Measurements from ENCODE around the gene CACNA2D4. TPM values are rescaled to one million over a fixed set of nuclear protein-coding genes. Genes with fewer than 3 reads are reported as not detected.

The CACNA2D4 gene
- total and polyA plus RNA-seq, 2 donors (not counting 3 experiments of a cell fraction or from before 2014, with no cell fraction given): 0.58 to 0.73 TPM

- H3K27ac ChIP-seq (ENCODE audit: insufficient read depth, low read depth, low read length): no peak overlapping the region
- no peaks in the 10 kb centered on the region for H4K20me1 ChIP-seq (replicated peaks; ENCODE audit: control insufficient read depth, extremely low read depth, insufficient read depth, low read length)
- BruUV-seq (replicated peaks): no TSS peak
- TF ChIP-seq MYC (IDR thresholded peaks at IDR 0.05; ENCODE audit: low read depth, low read length): no peak
- no peak for TF ChIP-seq MAX (IDR thresholded peaks at IDR 0.05; ENCODE audit: insufficient read depth, insufficient read length)
- TF ChIP-seq FOS (IDR thresholded peaks at IDR 0.05; ENCODE audit: borderline replicate concordance, insufficient read depth, low read length): no peak
- TF ChIP-seq, protein P1, sequence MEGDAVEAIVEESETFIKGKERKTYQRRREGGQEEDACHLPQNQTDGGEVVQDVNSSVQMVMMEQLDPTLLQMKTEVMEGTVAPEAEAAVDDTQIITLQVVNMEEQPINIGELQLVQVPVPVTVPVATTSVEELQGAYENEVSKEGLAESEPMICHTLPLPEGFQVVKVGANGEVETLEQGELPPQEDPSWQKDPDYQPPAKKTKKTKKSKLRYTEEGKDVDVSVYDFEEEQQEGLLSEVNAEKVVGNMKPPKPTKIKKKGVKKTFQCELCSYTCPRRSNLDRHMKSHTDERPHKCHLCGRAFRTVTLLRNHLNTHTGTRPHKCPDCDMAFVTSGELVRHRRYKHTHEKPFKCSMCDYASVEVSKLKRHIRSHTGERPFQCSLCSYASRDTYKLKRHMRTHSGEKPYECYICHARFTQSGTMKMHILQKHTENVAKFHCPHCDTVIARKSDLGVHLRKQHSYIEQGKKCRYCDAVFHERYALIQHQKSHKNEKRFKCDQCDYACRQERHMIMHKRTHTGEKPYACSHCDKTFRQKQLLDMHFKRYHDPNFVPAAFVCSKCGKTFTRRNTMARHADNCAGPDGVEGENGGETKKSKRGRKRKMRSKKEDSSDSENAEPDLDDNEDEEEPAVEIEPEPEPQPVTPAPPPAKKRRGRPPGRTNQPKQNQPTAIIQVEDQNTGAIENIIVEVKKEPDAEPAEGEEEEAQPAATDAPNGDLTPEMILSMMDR (IDR thresholded peaks at IDR 0.05; ENCODE audit: extremely low read depth in 1 of 2, insufficient read depth in 1 of 2, low read depth in 1 of 2, low read length in 2 of 2): no peak
- TF ChIP-seq GATA2 (IDR thresholded peaks at IDR 0.05; ENCODE audit: insufficient read depth, insufficient read length, low read depth, low read length): no peak
- TF ChIP-seq JUN (IDR thresholded peaks at IDR 0.05; ENCODE audit: borderline replicate concordance, insufficient read depth, insufficient read length, low read depth): no peak
- TF ChIP-seq POLR2A (IDR thresholded peaks at IDR 0.05; ENCODE audit: low read depth, low read length): no peak
- TF ChIP-seq POLR2AphosphoS5 (IDR thresholded peaks at IDR 0.05; ENCODE audit: insufficient read depth, low read depth, low read length): no peak
- TF ChIP-seq EZH2 (IDR thresholded peaks at IDR 0.05; ENCODE audit: borderline replicate concordance, low read depth, low read length, severe bottlenecking): no peak
- DNase-seq (ENCODE audit: low read depth, low spot score) (no peak), FAIRE-seq (no peak)
- no peak overlapping the region for H2AFZ ChIP-seq (ENCODE audit: low read depth, low read length)
- H3K9ac ChIP-seq (replicated peaks; ENCODE audit: extremely low read depth, insufficient read depth, low read length): no peak overlapping the region
- H3K4me3 ChIP-seq (replicated peaks in 1 of 3; ENCODE audit: insufficient read depth in 1 of 3, low read depth in 1 of 3, low read length in 3 of 3): no peak overlapping the region
- ChIA-PET CTCF (no interaction called here), POLR2A (no interaction called here)
- no peaks in the 10 kb centered on the region for H3K27me3 ChIP-seq (ENCODE audit: control insufficient read depth in 2 of 2, insufficient read depth in 2 of 2, low read length in 2 of 2)
- no peaks in the 10 kb centered on the region for H3K9me1 ChIP-seq (replicated peaks; ENCODE audit: control insufficient read depth, extremely low read depth, insufficient read depth, low read length)
- H3K36me3 ChIP-seq (ENCODE audit: control insufficient read depth in 2 of 2, extremely low read depth in 1 of 2, insufficient read depth in 2 of 2, low read length in 2 of 2): no peaks in the 10 kb centered on the region
- H3K4me1 ChIP-seq (ENCODE audit: control insufficient read depth, extremely low read depth, insufficient read depth, low read length): no peaks in the 10 kb centered on the region
- H3K4me2 ChIP-seq (ENCODE audit: insufficient read depth, low read length): no peak overlapping the region
- intact Hi-C loops (cut with micrococcal nuclease) (no loop called here), dilution Hi-C loops (cut with MboI; ENCODE audit: extremely low pct_ligation_motif_present, low sequenced_read_pairs) (no loop called here)
- no peaks in the 10 kb centered on the region for H3K79me2 ChIP-seq (ENCODE audit: control insufficient read depth, insufficient read depth, low read length)
- H3K9me3 ChIP-seq (replicated peaks; ENCODE audit: control insufficient read depth, insufficient read depth, low read length): no peaks in the 10 kb centered on the region
Observed at GRCh38 chr12:1908758-1909157, 9.7 kb downstream of the CACNA2D4 start.

Measured in endothelial cell of umbilical vein (primary cell).